Liver (tissue), 9 donors: Measurements from ENCODE around the gene SLX9. TPM values are rescaled to one million over a fixed set of nuclear protein-coding genes. Genes with fewer than 3 reads are reported as not detected.

Source experiments
- DNase-seq: peaks from one replicate; pipeline ENCODE4 v3.0.0-alpha.2; 2017; ENCODE audit warnings: low spot score
- H3K27ac ChIP-seq, 2 donors: one replicate each; pipeline ENCODE4 v1.7.0; 2013; ENCODE audit warnings: inconsistent platforms in 2 of 2, low read length in 2 of 2, control low read depth in 1 of 2, low read depth in 1 of 2, mild to moderate bottlenecking in 1 of 2
- H3K27me3 ChIP-seq, 4 donors: one replicate each; pipeline versions ENCODE4 v1.6.1 to v1.7.0; 2013; ENCODE audit warnings: low read length in 3 of 4, inconsistent platforms in 1 of 4, mild to moderate bottlenecking in 1 of 4, moderate library complexity in 1 of 4; ENCODE audit not compliant: control insufficient read depth in 4 of 4, insufficient read depth in 4 of 4
- H3K36me3 ChIP-seq, 4 donors: one replicate each; pipeline versions ENCODE4 v1.6.1 to v1.7.0; 2013; ENCODE audit warnings: low read length in 3 of 4, mild to moderate bottlenecking in 3 of 4, low read depth in 1 of 4, moderate library complexity in 1 of 4; ENCODE audit not compliant: control insufficient read depth in 4 of 4, insufficient read depth in 3 of 4
- H3K4me1 ChIP-seq, 4 donors: one replicate each; pipeline versions ENCODE4 v1.6.1 to v1.7.0; 2013; ENCODE audit warnings: low read length in 3 of 4, mild to moderate bottlenecking in 3 of 4, moderate library complexity in 1 of 4; ENCODE audit not compliant: control insufficient read depth in 4 of 4, insufficient read depth in 4 of 4
- H3K4me3 ChIP-seq, 3 donors: one replicate each; pipeline versions ENCODE4 v1.6.1 to v1.7.0; 2013; ENCODE audit warnings: low read length in 3 of 3, control low read depth in 1 of 3, low read depth in 1 of 3, mild to moderate bottlenecking in 1 of 3
- H3K9ac ChIP-seq, 2 donors: one replicate each; pipeline ENCODE4 v1.7.0; 2013; ENCODE audit warnings: low read length in 2 of 2, mild to moderate bottlenecking in 2 of 2, moderate library complexity in 2 of 2, control low read depth in 1 of 2, low read depth in 1 of 2
- H3K9me3 ChIP-seq, 4 donors: one replicate each; pipeline versions ENCODE4 v1.6.1 to v1.7.0; 2013; ENCODE audit warnings: low read length in 3 of 4; ENCODE audit not compliant: control insufficient read depth in 4 of 4
- FOXA2 ChIP-seq: IDR thresholded peaks from 2 replicates; pipeline ENCODE4 v1.6.1; 2016; ENCODE audit warnings: antibody characterized with exemption
- GABPA ChIP-seq, 2 donors: IDR thresholded peaks in 1 of 2; conservative IDR thresholded peaks in 1 of 2; 2 replicates each; pipeline ENCODE4 v1.6.1; 2016; ENCODE audit warnings: antibody characterized with exemption in 2 of 2, mild to moderate bottlenecking in 1 of 2, moderate library complexity in 1 of 2
- HNF4A ChIP-seq, 2 donors: conservative IDR thresholded peaks; 2 replicates each; pipeline ENCODE4 v1.6.1; 2016; ENCODE audit warnings: antibody characterized with exemption in 2 of 2, mild to moderate bottlenecking in 2 of 2
- HNF4G ChIP-seq: IDR thresholded peaks from 2 replicates; pipeline ENCODE4 v1.6.1; 2016; ENCODE audit warnings: antibody characterized with exemption
- JUND ChIP-seq, 2 donors: IDR thresholded peaks; 2 replicates each; pipeline ENCODE4 v1.6.1; 2016; ENCODE audit warnings: antibody characterized with exemption in 2 of 2
- NR2F2 ChIP-seq: IDR thresholded peaks from 2 replicates; pipeline ENCODE4 v1.6.1; 2016; ENCODE audit warnings: antibody characterized with exemption
- RAD21 ChIP-seq, 2 donors: IDR thresholded peaks; 2 replicates each; pipeline ENCODE4 v1.6.1; 2016; ENCODE audit warnings: antibody characterized with exemption in 2 of 2, mild to moderate bottlenecking in 2 of 2
- RXRA ChIP-seq, 2 donors: IDR thresholded peaks; 2 replicates each; pipeline ENCODE4 v1.6.1; 2017 to 2018; ENCODE audit warnings: antibody characterized with exemption in 2 of 2, mild to moderate bottlenecking in 1 of 2
- SP1 ChIP-seq: IDR thresholded peaks from 2 replicates; pipeline ENCODE4 v1.6.1; 2018; ENCODE audit warnings: antibody characterized with exemption, mild to moderate bottlenecking
- TAF1 ChIP-seq: conservative IDR thresholded peaks from 2 replicates; pipeline ENCODE4 v1.6.1; 2016; ENCODE audit warnings: antibody characterized with exemption, mild to moderate bottlenecking
- YY1 ChIP-seq: IDR thresholded peaks from 2 replicates; pipeline ENCODE4 v1.6.1; 2016; ENCODE audit warnings: antibody characterized with exemption, mild to moderate bottlenecking
- WGBS: extraction: QIAGEN DNeasy Blood & Tissue Kit; methylation state at CpG from one replicate; pipeline ENCODE4 v1.1.7; 2013; 5-methylcytosine and 5-hydroxymethylcytosine counted together
- polyA plus RNA-seq, 2 donors: library from polyadenylated mRNA; stranded (reverse) in 1 of 2; unstranded in 1 of 2; fragments of 200-250 nt in 1 of 2; fragments of >200 nt in 1 of 2; fragmentation: Nextera tagmentation in 1 of 2; extraction: Ambion mirVana in 1 of 2; gene quantifications; one replicate each; pipeline versions ENCODE4 v1.2.1 to v1.2.3, GENCODE V29; 2013 to 2015
- total RNA-seq, 2 donors: library from RNA; depleted of rRNA; stranded (reverse); fragments of >200 nt; gene quantifications; one replicate each; pipeline ENCODE4 v1.2.3, GENCODE V29; 2014
- TF ChIP-seq, protein P1 (sequence below): IDR thresholded peaks from 2 replicates; pipeline ENCODE4 v1.6.1; 2016; ENCODE audit warnings: antibody characterized with exemption
- TF ChIP-seq, protein P2 (sequence below): fragments of 150-350 bp; IDR thresholded peaks from 2 replicates; pipeline ENCODE4 v1.5.1; 2017; ENCODE audit warnings: improper control_type of control experiment, low read depth, low read length; ENCODE audit not compliant: missing input control
- TF ChIP-seq, protein P3 (sequence below): IDR thresholded peaks from 2 replicates; pipeline ENCODE4 v1.6.1; 2016; ENCODE audit warnings: antibody characterized with exemption
- TF ChIP-seq, protein P4 (sequence below): IDR thresholded peaks from 2 replicates; pipeline ENCODE4 v1.6.1; 2016; ENCODE audit warnings: antibody characterized with exemption
- TF ChIP-seq, protein P5 (sequence below): IDR thresholded peaks from 2 replicates; pipeline ENCODE4 v1.6.1; 2016; ENCODE audit warnings: antibody characterized with exemption, mild to moderate bottlenecking
- donor health status: healthy.
- donor health status: healthy.
- donor health status: healthy.
- donor health status: healthy.
- donor health status: healthy.

Gene SLX9
- total and polyA plus RNA-seq, 4 donors = 7.5 to 20.3 (median 12.2) TPM

DNA sequence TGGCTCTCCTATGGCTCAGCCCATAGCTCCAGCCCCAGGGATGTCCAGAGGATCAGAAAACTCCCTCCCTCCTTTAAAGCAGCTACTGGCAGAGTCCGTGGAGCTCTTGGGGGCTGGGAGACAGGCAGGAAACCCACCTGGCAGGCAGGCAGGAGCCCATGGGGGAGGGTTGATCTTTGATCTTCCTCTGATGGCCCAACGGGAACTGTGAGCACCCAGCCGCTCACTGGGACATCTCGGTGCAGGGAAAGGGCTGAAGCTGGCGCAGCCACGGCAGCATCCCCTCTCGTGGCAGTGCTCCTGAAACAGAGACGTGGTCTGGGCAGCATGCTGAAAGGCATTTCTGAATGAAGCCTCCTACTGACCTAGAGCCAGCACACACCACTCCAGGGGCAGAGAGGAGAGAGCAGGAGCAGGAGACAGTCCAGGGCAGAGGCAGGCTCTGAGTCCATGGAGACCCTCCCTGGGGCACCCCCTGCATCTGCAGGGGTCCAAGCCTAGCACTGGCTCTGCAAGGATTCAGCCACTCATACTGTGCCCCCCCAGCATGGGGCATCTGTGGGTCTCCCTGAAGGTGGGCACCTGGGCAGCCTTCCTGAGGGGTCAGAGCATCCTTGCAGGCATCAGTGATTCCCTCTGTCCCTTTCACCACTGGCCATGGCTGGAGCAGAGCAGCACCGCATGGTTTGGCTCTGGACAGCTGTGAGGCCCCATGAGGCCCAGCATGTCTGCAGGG, 4.9 kb upstream of the SLX9 start:
- H3K27me3 ChIP-seq = no peaks in the 10 kb centered on the region
- no peak overlapping the region for H3K27ac ChIP-seq
- H3K4me1 ChIP-seq = peaks cover 19 to 31% (median 25%) of the 10 kb centered on the region in 4 donors
- TF ChIP-seq GABPA (IDR thresholded peaks at IDR 0.05 in 1 of 2, conservative IDR thresholded peaks at IDR 0.05 in 1 of 2) = no peak
- no peak for TF ChIP-seq TAF1
- no peak for TF ChIP-seq NR2F2
- TF ChIP-seq HNF4G = no peak
- no peak for TF ChIP-seq HNF4A (conservative IDR thresholded peaks at IDR 0.05)
- TF ChIP-seq, protein P1, sequence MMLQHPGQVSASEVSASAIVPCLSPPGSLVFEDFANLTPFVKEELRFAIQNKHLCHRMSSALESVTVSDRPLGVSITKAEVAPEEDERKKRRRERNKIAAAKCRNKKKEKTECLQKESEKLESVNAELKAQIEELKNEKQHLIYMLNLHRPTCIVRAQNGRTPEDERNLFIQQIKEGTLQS = no peak
- no peak for TF ChIP-seq SP1
- no peak for TF ChIP-seq YY1
- TF ChIP-seq, protein P2, sequence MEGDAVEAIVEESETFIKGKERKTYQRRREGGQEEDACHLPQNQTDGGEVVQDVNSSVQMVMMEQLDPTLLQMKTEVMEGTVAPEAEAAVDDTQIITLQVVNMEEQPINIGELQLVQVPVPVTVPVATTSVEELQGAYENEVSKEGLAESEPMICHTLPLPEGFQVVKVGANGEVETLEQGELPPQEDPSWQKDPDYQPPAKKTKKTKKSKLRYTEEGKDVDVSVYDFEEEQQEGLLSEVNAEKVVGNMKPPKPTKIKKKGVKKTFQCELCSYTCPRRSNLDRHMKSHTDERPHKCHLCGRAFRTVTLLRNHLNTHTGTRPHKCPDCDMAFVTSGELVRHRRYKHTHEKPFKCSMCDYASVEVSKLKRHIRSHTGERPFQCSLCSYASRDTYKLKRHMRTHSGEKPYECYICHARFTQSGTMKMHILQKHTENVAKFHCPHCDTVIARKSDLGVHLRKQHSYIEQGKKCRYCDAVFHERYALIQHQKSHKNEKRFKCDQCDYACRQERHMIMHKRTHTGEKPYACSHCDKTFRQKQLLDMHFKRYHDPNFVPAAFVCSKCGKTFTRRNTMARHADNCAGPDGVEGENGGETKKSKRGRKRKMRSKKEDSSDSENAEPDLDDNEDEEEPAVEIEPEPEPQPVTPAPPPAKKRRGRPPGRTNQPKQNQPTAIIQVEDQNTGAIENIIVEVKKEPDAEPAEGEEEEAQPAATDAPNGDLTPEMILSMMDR = no peak
- TF ChIP-seq RXRA (IDR thresholded peaks at IDR 0.05) = no peak
- no peak for TF ChIP-seq RAD21 (IDR thresholded peaks at IDR 0.05)
- no peak for TF ChIP-seq JUND (IDR thresholded peaks at IDR 0.05)
- TF ChIP-seq, protein P3, sequence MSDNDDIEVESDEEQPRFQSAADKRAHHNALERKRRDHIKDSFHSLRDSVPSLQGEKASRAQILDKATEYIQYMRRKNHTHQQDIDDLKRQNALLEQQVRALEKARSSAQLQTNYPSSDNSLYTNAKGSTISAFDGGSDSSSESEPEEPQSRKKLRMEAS = no peak
- TF ChIP-seq, protein P4, sequence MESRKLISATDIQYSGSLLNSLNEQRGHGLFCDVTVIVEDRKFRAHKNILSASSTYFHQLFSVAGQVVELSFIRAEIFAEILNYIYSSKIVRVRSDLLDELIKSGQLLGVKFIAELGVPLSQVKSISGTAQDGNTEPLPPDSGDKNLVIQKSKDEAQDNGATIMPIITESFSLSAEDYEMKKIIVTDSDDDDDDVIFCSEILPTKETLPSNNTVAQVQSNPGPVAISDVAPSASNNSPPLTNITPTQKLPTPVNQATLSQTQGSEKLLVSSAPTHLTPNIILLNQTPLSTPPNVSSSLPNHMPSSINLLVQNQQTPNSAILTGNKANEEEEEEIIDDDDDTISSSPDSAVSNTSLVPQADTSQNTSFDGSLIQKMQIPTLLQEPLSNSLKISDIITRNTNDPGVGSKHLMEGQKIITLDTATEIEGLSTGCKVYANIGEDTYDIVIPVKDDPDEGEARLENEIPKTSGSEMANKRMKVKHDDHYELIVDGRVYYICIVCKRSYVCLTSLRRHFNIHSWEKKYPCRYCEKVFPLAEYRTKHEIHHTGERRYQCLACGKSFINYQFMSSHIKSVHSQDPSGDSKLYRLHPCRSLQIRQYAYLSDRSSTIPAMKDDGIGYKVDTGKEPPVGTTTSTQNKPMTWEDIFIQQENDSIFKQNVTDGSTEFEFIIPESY = no peak
- no peak overlapping the region for H3K9ac ChIP-seq
- H3K9me3 ChIP-seq = no peaks in the 10 kb centered on the region
- no peak for DNase-seq
- H3K36me3 ChIP-seq = no peaks in the 10 kb centered on the region
- H3K4me3 ChIP-seq = no peak overlapping the region
- WGBS = 89% methylated on average over 9 of the region's 9 CpGs

DNA sequence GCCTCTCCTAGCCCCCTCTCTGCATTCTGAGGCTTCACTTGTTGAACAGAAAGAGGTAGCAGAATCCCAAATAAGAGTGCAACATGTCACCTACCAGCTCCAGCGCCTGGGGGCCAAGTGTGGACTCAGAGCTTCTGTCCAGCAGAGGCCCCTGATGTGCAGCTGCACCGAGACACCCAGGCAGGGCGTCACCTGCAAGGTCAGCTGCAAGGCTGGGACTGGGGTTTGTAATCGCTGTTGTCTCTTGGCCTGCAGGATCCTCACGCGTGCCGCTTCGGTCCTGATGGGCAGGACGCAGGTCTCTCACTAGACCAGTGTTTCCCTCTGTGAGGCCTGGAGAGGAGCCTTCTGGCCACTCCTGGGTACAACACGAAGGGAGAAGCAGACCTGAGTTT, 4.3 kb upstream of the SLX9 start:
- DNase-seq = no peak
- H3K4me1 ChIP-seq = peaks cover 19 to 34% (median 27%) of the 10 kb centered on the region in 4 donors
- no peak overlapping the region for H3K4me3 ChIP-seq
- WGBS = 94% methylated on average over 10 of the region's 10 CpGs
- H3K9ac ChIP-seq = no peak overlapping the region
- no peak overlapping the region for H3K27ac ChIP-seq
- TF ChIP-seq, protein P5, sequence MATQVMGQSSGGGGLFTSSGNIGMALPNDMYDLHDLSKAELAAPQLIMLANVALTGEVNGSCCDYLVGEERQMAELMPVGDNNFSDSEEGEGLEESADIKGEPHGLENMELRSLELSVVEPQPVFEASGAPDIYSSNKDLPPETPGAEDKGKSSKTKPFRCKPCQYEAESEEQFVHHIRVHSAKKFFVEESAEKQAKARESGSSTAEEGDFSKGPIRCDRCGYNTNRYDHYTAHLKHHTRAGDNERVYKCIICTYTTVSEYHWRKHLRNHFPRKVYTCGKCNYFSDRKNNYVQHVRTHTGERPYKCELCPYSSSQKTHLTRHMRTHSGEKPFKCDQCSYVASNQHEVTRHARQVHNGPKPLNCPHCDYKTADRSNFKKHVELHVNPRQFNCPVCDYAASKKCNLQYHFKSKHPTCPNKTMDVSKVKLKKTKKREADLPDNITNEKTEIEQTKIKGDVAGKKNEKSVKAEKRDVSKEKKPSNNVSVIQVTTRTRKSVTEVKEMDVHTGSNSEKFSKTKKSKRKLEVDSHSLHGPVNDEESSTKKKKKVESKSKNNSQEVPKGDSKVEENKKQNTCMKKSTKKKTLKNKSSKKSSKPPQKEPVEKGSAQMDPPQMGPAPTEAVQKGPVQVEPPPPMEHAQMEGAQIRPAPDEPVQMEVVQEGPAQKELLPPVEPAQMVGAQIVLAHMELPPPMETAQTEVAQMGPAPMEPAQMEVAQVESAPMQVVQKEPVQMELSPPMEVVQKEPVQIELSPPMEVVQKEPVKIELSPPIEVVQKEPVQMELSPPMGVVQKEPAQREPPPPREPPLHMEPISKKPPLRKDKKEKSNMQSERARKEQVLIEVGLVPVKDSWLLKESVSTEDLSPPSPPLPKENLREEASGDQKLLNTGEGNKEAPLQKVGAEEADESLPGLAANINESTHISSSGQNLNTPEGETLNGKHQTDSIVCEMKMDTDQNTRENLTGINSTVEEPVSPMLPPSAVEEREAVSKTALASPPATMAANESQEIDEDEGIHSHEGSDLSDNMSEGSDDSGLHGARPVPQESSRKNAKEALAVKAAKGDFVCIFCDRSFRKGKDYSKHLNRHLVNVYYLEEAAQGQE = no peak
- TF ChIP-seq, protein P2 = no peak
- TF ChIP-seq, protein P4 = no peak
- TF ChIP-seq NR2F2 (no peak), HNF4G (no peak), FOXA2 (no peak), SP1 (no peak), RAD21 (IDR thresholded peaks at IDR 0.05) (no peak), YY1 (no peak), HNF4A (conservative IDR thresholded peaks at IDR 0.05) (no peak), JUND (IDR thresholded peaks at IDR 0.05) (no peak), GABPA (IDR thresholded peaks at IDR 0.05 in 1 of 2, conservative IDR thresholded peaks at IDR 0.05 in 1 of 2) (no peak)
- TF ChIP-seq, protein P1 = no peak
- TF ChIP-seq, protein P3 = no peak
- H3K9me3 ChIP-seq = no peaks in the 10 kb centered on the region
- no peaks in the 10 kb centered on the region for H3K27me3 ChIP-seq
- H3K36me3 ChIP-seq = no peaks in the 10 kb centered on the region
